ENCODE data around the gene MLH1.

GRCh38 chr3:37058117-37058516 is 64.8 kb downstream of the MLH1 start:
- TF ChIP-seq, protein P1, sequence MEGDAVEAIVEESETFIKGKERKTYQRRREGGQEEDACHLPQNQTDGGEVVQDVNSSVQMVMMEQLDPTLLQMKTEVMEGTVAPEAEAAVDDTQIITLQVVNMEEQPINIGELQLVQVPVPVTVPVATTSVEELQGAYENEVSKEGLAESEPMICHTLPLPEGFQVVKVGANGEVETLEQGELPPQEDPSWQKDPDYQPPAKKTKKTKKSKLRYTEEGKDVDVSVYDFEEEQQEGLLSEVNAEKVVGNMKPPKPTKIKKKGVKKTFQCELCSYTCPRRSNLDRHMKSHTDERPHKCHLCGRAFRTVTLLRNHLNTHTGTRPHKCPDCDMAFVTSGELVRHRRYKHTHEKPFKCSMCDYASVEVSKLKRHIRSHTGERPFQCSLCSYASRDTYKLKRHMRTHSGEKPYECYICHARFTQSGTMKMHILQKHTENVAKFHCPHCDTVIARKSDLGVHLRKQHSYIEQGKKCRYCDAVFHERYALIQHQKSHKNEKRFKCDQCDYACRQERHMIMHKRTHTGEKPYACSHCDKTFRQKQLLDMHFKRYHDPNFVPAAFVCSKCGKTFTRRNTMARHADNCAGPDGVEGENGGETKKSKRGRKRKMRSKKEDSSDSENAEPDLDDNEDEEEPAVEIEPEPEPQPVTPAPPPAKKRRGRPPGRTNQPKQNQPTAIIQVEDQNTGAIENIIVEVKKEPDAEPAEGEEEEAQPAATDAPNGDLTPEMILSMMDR (IDR thresholded peaks at IDR 0.05), result no peak
- no peak for TF ChIP-seq POLR2AphosphoS5 (IDR thresholded peaks at IDR 0.05; ENCODE audit: low read depth, low read length)
- TF ChIP-seq, protein P2, sequence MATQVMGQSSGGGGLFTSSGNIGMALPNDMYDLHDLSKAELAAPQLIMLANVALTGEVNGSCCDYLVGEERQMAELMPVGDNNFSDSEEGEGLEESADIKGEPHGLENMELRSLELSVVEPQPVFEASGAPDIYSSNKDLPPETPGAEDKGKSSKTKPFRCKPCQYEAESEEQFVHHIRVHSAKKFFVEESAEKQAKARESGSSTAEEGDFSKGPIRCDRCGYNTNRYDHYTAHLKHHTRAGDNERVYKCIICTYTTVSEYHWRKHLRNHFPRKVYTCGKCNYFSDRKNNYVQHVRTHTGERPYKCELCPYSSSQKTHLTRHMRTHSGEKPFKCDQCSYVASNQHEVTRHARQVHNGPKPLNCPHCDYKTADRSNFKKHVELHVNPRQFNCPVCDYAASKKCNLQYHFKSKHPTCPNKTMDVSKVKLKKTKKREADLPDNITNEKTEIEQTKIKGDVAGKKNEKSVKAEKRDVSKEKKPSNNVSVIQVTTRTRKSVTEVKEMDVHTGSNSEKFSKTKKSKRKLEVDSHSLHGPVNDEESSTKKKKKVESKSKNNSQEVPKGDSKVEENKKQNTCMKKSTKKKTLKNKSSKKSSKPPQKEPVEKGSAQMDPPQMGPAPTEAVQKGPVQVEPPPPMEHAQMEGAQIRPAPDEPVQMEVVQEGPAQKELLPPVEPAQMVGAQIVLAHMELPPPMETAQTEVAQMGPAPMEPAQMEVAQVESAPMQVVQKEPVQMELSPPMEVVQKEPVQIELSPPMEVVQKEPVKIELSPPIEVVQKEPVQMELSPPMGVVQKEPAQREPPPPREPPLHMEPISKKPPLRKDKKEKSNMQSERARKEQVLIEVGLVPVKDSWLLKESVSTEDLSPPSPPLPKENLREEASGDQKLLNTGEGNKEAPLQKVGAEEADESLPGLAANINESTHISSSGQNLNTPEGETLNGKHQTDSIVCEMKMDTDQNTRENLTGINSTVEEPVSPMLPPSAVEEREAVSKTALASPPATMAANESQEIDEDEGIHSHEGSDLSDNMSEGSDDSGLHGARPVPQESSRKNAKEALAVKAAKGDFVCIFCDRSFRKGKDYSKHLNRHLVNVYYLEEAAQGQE (IDR thresholded peaks at IDR 0.05; ENCODE audit: insufficient read depth in 1 of 2, low read depth in 2 of 2, low read length in 1 of 2), result no peak
